Stimulated activated CD8-positive, alpha-beta memory T cell treated with anti-CD3 and anti-CD28 coated beads, Interleukin-15, amount 100 ng/mL, for 1 hour (primary cell): ENCODE data around the gene SEMA6B.
A peak's percentile ranks its signal among the peaks of the same experiment; 100 is the strongest.

Experiments used
- DNase-seq: peaks from one replicate; pipeline ENCODE4 v3.0.0-alpha.2; 2020; ENCODE audit warnings: low read depth

Gene SEMA6B

DNA sequence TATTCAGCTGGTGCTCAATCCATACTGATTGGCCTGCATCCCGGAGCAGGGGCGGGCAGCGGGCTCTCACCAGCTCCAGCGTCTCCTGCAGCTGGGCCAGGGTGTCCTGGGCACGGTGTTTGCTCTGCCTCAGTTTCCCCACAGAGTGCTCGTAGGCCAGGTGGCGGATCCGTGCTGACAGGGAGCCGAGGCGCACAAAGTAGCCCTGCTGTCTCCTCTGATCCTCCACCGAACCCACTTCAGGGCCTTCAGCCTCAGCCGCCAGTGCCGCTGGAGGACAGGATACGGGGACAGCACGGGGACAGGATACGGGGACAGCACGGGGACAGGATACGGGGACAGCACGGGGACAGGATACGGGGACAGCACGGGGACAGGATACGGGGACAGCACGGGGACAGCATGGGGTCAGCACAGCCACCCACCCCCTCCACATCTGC is 33.9 kb downstream of the SEMA6B start:
- DNase-seq = no peak

DNA sequence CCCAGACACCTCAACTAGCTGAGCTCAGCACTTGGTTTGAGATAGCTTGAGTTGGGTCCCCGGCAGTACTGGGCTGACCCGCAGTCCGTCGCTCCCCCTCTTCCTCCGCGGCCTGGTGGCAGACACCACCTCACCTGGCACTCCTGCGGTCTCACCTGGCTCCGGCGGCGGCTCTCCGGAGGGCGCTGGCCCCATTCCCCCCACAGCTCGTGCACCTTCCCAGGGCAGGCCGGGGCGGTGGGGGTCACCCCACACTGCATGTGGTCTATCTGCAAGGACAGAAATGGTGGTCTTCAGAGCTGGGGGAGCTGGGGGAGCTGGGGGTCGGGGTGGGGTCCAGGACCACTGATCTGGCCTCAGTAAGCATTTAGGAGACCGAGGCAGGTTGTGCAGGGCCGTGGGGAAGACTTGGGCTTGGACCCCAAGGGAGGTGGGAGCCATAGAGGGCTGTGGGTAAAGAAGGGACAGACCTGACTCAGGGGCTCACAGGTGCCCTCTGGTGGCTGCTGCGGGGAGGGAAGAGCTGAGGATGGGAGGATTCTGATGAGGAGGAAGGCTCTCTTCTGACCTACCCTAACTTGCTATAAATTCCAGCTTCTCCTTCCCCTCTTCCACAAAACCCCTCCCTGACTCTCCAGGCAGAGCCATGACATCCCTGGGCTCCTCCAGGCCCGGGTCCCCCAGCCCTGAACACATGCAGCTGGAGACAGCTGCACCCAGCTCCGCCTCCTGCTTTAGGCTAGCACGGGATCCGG is 34.5 kb downstream of the SEMA6B start:
- peak; percentile 57 for DNase-seq

DNA sequence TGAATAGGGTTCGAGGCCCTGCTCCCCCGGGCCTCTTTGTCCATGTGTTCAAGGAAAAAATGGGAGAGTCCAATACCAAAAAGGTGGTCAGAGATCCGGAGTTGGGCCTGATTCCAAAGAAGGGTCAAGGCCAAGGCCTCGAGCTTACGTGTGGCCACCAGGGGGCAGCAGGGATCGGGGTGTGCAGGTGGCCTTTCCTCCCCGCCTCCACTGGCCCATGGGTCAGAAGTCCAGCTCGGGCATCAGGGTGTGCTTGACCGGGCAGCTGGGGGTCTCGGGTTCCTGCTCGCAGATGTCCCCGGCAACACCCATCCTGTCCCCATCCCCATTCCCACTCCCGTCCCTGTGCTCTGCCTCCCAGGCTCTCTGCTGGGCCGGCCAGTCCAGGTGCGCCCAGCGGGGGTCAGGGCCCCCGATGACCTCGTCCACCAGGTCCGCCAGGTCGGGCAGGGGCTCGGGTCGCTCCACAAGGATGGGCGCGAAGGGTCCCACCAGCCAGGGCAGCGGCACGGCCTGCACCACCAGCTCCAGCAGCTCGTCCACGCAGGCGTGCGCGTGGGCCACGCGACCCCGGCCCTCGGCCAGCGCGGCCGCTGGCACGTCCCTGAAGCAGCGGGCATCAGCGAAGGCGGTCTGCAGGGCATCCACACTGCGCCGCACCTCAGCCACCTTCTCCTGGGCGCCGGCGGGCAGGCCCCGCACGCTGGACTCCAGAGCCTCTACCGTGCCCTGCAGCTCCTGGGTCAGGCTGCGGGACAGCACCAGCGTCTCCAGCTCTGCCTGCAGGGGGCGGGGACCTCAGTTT is 36.0 kb downstream of the SEMA6B start:
- no peak for DNase-seq

DNA sequence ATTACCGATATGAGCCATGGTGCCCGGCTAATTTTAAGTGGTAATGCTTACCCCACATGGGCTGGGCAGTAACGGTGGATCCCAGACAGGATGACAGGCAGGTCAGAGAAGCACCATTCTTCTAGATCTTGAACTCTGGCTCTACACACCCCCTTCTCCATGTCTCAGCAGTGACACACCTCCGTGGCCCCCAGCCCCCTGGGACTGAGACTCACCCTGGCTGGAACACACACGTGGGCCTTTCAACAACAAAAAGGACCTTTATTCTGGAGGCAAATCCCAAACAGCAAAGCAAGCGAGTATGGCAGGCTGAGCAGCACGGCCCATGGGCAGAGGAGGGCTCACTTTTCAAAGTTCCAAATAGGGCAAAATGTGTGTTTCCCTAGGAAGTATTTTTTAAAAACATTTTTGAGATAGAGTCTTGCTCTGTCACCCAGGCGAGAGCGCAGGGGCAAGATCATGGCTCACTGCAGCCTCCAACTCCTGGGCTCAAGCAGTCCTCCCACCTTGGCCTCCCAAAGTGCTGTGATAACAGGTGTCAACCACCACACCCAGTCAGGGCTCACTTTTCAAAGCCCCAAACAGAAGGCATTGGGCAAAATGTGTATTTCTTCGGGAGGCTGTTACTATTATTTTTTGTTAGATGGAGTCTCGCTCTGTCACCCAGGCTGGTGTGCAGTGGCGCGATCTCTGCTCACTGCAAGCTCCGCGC is 37.0 kb downstream of the SEMA6B start:
- DNase-seq = no peak

DNA sequence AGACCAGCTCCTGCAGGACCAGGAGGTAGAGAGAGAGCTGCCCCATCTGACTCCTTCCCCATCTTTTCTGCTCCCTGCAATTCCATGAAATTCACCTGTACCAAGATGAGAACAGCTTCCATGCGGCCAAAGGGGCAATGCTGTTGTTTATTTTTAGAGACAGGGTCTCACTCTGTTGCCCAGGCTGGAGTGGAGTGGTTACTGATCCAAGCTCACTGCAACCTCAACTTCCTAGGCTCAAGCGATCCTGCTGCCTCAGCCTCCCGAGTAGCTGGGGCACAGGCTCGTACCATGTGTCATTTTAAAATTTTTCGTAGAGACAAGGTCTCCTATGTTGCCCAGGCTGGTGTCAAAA is 37.6 kb downstream of the SEMA6B start:
- DNase-seq = no peak

DNA sequence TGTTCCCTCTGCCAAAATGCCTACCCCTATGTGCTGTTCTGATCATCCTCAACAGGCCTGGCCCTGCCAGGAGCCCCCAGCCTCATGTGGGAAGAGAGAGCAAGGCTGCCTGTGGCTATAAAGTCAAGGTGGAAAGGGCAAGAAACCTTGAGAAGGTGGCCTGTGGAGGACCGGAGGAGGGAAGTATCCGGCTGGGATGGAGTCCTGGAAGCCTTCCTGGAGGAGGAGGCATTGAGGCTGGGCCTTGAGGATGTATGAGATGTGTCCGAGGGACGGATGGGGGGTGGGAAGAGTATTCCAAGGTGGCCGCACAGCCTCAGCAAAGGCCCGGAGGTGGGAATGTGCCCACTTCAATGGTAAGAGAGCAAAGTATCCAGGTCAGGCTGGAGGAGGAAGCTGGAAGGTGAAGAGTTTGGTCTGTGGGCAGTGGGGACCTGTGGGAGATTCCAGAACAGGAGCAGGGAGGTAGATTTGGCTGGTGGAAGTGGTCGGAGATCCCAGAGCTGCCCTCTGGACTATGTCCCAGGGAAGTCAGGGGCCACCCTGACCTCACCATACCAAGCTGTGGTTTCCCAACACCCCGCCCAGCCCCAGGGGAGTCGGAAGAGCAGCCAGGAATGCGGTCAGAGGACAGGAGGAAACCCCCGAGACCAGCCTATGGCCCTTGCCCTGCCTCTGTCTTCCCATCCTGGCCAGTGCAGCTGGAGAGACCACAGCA is 38.2 kb downstream of the SEMA6B start:
- no peak for DNase-seq

DNA sequence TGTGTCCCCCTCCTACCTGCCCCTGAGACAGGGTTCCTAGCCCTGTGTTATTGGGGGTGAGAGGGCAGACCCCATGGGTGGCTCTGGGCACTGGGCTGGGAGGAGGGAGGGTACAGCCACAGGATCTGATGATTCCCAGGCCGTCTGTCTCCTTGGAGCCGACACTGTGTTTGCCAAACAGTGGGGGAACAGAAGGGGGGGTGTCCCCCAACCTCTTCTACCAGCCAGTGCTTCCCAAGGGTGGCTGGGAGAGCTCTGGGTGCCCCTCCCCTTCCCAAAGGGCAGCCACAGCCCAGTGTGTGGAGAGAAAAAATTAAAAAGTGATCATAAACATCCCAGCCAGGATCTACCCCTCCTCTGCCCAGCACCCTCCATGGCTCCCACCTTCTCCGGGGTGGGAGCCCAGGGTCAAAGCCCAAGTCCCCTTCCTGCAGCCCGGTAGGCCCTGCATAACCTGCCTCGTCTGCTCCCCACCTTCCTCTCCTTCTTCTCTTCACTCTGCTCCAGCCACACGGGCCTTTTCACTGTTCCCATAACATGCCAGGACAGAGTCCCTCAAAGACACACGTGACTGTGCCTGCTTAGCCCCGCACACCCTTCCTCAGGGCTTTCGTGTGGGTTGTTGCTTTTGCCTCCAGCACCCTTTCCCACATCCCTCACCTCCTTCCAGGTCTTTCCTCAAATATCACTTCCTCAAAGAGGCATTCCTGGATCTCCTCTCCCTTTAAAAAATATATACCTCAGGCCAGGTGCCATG is 39.8 kb downstream of the SEMA6B start:
- DNase-seq = no peak

DNA sequence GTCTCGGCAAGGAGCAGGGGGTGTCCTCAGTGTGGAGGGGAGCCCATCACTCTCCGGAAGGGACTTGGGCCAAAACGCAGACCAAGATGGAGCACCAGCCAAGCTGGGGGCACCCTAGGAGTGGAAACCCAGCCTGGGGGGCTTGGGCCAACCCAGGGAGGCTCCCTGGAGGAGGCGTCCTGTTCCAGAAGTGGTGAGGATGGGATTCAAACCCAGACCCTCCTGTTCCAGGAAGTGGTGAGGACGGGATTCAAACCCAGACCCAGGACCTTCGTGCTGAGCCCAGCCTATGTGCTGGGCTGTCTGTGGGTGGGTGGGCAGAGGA is 40.4 kb downstream of the SEMA6B start:
- no peak for DNase-seq

DNA sequence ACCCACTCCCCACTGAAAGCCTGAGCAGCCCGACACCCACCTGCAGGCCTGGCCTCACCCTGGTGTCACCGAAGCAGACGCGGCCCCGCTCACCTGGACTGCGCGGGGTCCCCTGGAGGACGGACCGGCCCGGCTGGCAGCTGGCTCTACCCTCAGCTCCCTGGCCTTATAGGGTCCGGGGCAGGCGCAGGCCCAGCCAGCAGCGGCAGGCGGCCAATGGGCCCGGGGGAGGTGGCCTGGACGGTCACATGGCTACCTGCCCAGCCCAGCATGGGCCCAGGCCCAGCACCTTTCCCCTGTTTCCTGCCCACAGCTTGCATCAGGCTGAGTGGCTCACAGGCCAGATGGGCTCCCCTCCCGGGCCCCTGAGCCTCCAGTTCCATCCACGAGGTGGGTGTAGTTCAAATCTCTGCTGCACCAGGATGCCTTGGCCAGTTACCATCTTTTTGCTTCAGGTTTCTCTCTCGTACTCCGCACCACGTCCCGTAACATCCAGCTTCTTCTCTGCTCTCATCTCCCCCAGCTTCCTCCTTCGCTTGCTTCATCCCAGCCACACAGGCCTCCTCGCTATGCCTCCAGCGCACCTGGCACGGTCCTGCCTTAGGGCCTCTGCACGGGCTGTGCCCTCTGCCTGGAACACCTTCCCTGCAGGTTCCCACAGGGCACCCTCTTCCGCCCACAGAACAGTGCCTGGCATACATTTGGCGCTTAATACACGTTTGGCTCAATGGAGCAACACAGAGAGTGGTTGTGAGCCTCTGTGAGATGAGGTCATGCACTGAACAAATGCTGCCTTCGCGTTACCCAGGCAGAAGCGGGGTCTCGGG is 40.9 kb downstream of the SEMA6B start, which contains the start of gene PLIN4:
PLIN4 (minus strand) TSS at position 142 of the 827 bp plus-strand sequence. CDS start 214 bp downstream, outside the sequence.
- no peak for DNase-seq

DNA sequence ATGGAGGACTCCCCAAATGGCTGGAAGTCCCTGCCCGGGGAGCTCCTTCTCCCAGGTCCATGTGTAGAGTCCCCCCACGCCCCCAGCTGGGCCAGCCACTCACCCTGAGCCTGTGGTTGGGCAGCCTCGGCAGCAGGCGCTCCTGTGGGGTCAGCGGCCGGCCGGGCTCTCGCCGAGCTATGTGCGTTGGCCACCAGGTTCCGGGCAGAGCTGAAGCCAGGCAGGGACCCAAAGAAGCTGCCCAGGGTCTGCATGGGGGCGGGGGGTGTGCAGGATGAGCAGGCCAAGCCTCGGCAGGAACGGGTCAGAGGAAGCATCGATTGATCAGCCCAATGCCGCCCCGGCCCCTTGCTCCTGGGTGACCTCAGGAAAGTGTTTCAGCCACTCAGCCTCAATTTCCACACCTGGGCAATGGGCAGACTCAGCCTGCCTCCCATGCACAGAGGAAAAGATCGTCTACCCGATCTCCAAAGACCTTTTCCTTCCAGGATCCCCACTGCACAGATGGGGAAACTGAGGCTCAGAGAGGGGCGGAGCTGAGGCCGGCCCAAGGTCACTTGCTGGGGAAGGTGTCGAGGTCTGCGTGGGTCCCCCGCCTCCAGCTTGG is 41.9 kb downstream of the SEMA6B start:
- DNase-seq = no peak

DNA sequence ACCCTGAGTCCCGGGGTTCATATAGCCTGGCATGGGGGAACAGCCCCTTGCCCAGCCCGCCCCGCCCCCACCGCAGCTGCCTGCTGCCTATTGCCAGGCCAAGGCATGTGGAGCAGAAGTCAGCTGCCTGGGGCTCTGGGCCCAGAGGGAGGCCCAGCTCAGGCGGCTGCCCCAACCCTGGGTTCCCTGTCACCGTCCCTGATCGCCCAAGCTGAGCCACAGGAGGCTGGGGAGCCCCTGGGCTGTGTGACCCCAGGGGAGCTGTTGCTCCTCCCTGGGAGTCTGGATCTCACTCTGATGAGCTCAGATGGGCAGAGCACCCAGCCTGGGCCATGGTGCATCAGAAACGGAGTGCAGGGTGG is 42.6 kb downstream of the SEMA6B start:
- DNase-seq = no peak

DNA sequence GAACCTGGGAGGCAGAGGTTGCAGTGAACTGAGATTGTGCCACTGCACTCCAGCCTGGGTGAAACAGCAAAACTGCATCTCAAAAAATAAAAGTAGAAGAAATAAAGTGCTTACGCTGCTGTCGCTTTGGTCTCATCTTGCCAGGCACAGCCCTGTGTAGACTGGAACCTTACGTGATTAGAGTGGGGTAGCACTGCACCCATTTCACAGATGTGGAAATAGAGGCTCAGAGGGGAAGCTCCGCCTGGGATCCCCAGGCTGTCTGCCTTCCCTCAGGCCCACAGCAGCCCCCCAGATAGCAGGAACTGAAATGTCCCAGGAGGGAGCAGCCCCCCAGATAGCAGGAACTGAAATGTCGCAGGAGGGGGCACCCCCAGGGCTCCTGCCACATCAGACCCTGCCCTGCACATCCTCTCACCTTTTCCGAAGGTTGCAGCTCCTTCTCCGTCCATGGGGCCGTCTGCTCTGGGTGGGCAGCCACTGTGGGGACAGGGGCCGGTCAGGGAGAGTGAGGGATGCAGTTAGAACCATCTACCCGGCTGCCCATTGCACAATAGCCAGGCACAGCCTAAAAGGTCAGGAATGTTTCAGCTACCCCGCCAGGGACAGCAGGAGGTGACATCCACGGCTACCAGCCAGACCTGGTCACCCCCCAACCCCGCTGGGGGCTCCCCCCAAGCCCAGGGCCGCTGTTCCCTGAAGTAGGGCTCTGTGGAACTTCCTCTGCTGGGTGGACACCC is 43.1 kb downstream of the SEMA6B start:
- DNase-seq = no peak

DNA sequence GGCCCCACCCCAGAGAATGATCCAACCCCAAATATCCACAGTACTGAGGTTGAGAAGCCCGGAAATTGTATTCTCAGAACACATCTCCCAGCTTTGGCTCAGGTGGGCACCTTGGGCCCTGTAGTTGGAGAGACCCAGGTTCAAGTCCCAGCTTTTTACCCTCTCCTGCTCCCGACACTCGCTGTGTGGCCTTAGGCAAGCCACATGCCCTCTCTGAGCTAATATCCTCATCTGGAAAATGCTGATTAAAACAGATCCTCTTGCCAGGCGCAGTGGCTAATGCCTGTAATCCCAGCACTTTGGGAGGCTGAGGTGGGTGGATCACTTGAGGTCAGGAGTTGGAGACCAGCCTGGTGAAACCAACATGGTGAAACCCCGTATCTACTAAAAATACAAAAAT is 43.8 kb downstream of the SEMA6B start:
- no peak for DNase-seq

DNA sequence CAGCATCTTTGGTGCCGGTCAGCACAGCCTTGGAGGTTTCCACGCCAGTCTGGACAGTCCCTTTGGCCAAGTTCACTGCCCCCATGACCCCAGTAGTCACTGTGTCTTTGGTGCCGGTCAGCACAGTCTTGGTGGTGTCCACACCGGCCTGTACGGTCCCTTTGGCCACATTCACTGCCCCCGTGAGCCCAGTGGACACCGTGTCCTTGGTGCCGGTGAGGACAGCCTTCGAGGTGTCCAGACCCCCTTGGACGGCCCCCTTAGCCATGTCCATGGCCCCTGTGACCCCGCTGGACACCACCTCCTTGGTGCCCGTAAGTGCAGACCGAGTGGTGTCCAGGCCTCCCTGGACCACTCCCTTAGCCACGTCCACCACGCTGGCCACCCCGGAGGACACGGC is 46.2 kb downstream of the SEMA6B start:
- no peak for DNase-seq

DNA sequence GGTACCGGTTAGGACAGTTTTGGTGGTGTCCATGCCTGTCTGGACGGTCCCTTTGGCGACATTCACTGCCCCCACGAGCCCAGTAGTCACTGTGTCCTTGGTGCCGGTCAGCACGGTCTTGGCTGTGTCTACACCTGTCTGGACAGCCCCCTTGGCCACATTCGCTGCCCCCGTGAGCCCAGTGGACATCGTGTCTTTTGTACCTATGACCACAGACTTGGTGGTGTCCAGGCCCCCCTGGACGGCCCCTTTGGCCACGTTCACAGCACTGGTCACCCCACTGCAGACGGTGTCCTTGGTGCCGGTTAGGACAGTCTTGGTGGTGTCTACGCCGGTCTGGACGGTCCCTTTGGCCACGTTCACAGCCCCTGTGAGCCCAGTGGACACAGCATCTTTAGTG is 47.4 kb downstream of the SEMA6B start:
- no peak for DNase-seq

DNA sequence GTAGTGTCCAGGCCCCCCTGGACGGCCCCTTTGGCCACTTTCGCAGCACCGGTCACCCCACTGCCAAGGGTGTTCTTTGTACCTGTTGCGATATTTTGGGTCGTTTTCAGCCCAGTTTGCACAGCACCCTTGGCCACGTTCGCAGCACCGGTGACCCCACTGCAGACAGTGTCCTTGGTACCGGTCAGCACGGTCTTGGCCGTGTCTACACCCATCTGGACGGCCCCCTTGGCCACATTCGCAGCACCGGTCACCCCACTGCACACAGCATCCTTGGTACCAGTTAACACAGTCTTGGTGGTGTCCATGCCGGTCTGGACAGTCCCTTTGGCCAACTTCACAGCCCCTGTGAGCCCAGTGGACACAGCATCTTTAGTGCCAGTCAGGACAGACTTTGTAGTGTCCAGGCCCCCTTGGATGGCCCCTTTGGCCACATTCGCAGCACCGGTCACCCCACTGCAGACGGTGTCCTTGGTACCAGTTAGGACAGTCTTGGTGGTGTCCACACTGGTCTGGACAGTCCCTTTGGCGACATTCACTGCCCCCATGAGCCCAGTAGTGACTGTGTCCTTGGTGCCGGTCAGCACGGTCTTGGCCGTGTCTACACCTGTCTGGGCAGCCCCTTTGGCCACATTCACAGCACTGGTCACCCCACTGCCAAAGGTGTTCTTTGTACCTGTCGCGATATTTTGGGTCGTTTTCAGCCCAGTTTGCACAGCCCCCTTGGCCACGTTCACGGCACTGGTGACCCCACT is 48.0 kb downstream of the SEMA6B start:
- no peak for DNase-seq

DNA sequence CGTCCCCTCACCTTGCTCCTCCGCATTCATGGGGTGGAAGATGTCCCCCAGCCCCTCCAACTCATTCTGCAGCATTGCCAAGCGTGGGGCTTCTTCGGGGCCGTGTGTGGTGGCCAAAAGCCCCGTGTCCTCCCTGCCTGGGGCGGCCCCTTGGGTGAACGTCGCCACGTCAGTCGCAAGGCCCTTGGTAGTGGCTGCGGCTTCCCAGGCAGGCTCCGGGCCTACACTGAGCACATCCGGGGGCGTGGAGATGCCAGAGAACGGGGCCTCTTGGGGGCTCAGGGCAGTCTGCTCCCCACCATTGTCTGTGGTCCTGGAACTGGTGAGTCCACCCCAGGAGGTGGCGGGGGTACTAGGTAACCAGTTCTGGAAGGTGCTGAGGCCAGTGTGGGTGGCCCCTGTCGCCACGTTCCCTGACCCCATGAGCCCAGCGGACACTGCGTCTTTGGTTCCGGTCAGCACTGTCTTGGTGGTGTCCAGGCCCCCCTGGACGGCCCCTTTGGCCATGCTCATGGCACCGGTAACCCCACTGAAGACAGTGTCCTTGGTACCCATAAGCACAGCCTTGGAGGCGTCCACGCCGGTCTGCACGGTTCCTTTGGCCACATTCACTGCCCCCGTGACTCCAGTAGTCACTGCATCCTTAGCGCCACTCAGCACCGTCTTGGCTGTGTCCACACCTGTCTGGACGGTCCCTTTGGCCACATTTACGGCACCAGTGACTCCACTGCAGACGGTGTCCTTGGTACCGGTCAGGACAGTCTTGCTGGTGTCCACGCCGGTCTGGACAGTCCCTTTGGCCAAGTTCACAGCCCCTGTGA is 48.8 kb downstream of the SEMA6B start:
- no peak for DNase-seq

DNA sequence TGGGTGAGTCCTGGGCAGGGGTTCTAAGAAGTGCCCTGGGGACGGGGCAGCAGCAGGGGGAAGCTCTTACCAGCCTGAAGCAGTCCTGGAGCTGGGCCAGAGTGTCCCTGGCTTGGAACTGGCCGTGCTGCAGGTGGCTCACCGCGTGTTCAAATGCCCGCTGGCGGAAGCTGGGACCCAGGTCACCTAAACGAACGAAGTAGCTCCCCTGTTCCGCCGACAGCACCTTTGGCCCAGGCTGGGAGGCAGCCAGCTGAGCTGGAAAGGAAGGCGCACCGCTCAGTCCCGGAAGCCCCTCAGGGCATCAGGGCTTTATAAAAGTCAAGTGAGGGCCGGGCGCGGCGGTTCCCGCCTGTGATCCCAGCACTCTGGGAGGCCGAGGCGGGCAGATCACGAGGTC is 50.8 kb downstream of the SEMA6B start:
- DNase-seq = no peak
